GM19238 (cell line): Measurements from ENCODE around the gene SLC7A7.
"Not testable (repeated sequence)": the region's sequence is repeated elsewhere in the genome, so short reads cannot be mapped to it uniquely, and the experiment has no call there.

Experiments
- DNase-seq: peaks from one replicate; pipeline ENCODE4 v3.0.0; 2011; ENCODE audit warnings: low spot score; ENCODE audit not compliant: insufficient read length

The SLC7A7 gene

DNA sequence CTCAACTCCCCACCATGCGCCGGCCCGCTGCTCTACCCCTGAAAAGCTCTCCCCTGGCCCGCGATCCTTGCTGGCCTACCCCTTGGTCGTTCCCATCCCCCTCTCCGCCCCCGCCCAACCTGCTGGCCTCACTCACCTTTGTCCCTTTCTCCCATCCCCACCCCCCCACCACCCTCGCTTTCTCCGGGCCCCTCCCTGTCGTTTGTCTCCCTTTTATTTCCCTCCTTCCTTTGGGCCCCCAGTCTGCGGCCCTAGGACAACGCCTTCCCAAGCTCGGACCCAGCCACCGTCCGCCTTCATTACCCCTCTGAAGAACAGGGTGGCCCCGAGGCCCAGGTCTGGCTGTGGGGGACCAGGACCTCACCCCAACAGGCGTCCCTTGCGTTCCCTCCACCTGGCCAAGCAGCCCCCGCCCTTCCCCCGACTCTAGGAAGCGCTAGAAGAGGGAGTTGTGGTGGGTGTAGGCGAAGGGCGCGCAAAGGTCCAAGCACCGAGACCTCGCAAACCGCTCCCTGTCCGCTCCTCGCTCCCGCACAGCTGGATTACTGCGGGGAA, 6.9 kb upstream of the SLC7A7 start:
- no peak for DNase-seq

DNA sequence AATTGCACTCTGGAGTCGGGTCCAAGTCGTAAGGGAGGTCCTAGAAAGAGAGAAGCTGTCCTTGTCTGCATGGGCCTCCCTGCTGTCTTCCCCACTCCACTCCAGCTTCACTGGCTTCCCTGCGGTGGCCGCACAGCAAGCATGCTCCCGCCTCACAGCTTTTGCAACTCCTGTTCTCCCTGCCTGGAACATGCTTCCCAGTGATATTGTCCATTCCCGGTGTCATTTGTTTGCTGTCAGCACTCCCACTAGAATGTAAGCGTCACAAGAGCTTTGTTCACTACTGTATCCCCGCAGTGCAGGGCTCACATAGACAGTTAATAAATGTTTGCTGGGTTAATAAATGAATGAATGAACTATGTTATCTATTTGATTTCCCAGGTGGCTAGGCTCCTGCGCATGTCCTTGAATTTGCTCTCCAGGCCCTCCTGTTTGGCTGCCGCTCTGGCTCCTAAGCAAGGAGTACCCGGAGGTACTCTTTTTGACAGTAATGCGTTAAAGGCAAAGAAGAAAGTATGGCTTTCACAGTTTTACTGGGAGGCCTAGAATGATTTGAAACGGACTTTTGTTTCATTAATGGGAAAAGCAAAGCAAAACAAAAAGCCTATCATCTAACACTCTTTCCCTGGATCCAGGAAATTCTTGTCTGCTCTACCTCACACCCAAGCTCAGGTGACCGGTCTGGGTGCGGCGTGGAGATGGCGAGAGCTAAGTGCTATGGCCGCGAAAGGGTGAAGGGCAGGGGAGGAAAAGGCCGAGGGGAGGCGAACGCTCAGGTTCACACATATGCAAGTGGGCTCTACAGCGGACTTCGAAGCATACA, 6.2 kb upstream of the SLC7A7 start:
- DNase-seq = no peak

DNA sequence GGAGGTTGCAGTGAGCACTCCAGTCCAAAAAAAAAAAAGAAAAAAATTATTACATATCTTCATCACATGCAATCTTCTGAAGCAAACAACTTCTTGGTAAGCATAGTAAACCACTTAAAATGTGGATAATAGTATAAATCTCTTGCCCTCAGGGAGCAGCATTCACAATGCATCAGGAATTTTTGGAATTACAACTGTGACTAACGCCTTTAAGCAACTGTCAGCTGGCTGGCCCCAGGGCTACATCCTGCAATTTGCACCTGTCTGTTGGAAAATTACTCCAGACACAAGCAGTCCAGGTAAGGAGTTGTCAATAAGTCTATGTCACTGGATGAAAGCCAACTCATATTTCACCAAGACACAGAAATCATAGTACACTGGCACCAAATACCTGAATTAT, 5.5 kb upstream of the SLC7A7 start:
- DNase-seq = no peak

DNA sequence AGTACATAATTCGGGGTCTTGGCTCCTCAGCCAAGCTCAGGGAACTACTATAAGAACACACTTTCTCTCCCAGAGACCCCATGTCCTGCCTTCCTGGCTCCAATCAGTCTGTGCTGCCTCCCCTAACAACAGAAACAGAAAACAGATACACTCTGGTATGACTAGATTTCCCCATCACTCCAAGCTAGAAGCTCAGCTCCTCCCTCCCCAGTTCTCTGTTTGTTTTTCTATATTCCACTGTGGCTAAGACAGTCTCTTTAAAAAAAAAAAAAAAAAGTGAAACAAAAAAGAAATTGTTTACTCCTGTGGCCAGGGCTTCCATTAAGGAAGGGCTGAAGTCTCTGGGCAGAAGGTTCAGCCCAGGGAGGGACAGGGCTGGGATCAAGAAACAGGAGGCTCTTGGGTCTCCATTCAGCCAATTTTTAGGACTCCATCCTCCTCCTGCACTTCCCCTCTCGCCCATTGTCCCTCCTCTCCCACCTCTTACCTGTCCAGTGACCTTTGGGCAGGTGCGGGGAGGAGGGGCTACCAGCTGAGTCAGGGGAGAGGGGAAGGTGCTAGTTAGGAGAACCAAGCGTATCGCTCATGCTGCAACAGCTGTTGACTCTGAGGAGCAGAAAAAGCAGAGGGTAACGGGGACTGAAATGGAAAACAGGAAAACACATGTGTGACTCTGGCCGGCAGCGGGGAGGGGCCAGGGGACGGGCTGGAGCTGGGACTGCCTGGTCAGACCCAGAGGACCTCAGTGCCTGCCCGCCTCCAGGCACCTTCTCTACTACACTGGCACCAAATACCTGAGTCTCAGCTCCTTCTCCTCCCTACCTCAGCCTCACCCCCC, 4.1 kb upstream of the SLC7A7 start:
- DNase-seq = no peak

DNA sequence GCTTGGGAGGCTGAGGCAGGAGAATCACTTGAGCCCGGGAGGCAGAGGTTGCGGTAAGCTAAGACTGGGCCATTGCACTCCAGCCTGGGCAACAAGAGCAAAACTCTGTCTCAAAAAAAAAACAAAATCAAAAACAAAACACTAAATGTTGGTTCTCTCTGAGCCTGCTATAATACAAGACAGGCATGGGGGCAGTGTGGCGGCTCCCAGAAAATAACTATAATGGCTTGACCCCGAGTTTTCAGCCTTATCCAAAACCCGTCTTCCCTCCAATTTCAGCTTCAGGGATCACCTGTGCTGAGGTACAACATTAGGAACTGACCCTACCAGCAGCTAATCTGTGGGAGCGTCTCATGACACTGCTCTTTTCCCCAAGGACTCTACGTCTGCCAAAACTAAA, 862 bp downstream of the SLC7A7 start:
- no peak for DNase-seq

DNA sequence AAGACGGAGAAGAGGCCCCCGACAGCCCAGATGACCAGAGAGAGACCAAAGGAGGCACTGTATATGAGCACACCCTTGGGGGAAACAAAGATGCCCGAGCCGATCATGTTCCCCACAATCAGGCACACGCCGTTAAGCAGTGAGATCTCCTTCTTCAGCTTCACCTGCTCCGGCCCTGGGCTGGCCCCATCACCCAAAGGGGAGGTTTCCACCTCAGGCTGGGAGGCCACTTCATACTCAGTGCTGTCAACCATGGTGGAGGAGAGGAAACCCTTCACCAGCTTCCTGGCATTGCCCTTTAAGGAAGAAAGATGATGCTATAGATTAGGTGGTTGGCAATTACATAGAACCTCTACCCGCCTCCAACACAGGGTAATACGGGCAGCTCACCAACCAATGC, 2.1 kb downstream of the SLC7A7 start:
- no peak for DNase-seq

DNA sequence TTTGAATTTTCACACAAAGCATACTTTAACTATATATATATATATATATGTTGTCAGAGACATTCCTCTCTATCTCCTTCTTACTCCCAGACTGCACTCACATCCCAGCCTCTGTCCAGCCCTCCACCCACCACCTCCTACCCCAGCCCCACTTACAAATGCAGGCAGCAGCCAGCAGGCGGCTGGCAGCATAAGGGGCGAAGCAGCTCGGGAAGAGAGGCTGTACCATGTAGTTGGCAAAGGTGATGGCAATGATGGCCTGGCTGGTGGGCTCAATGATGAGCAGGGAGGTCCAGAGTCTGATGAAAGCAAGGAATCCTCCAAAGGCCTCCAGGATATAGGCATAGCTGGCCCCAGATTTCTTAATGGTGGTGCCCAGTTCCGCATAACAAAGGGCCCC, 2.5 kb downstream of the SLC7A7 start:
- DNase-seq = no peak

DNA sequence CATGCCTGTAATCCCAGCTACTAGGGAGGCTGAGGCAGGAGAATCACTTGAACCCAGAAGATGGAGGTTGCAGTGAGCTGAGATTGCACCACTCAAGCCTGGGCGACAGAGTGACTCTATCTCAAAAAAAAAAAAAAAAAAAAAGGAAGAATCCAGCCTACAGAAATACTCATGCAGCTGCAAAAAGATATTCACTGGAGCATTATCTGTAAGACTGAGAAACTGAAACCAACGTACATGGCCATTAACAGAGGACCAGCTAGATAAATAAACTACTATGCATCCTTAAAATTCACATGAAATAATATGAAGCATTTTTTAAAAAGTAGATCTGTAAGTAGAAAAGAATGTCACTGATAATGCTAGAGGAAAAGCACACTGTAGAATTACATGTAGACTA, 3.5 kb downstream of the SLC7A7 start:
- no peak for DNase-seq

DNA sequence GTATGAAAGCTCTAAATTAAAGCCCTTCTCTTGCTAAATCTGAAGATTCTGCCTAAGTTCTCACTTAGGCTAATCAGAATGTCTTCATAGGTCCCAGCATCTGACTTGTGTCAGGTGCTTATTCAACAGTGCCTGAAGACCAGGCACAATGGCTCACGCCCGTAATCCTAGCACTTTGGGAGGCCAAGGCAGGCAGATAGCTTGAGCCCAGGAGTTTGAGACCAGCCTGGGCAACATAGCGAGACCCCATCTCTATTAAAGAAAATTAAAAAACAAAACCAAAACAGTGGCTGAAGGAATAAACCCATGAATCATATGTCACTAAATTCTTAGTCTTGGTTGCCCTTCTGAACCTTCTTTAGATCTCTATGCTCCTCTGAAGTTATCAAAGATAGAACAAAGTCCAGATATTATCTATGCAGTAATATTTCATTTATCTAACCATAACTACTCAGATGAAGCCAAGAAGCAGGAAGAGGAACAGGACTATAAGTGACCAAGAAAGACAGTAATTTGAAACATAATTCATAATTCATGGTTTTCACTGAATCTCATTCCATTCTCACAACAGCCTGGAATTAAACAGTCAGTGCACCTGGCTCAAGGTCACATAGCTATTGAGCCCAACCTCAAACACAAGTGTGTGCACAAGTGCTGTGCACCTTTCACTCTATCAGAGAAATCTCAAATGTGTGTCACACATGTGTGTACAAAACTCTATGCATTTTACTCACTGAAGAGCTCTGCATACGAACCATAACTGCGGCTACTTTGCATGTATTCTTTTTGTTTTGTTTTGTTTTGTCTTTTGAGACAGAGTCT, 6.6 kb downstream of the SLC7A7 start:
- DNase-seq = no peak

DNA sequence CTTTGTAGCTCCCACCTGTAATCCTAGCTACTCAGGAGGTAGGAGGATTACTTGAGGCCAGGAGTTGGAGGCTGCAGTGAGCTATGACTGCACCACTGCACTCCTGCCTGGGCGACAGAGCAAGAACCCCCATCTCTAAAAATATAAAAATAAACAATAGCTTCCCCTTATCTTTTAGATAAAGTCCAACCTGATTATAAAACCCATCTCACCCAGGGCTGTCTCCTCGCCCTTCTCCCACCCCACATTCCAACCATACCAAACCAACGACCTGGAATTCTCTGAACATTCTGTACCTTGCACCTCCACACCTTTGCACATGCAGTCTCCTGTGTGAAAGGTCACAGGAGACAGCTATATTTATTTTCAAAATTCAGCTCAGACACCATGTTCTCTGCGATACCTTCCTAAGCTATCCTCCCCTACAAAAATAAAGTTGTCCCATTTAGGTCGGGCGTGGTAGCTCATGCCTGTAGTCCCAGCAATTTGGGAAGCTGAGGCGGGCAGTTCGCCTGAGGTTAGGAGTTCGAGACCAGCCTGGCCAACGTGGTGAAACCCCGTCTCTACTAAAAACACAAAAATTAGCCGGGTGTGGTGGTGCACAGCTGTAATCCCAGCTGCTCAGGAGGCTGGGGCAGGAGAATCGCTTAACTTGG, 7.7 kb downstream of the SLC7A7 start:
- no peak for DNase-seq

DNA sequence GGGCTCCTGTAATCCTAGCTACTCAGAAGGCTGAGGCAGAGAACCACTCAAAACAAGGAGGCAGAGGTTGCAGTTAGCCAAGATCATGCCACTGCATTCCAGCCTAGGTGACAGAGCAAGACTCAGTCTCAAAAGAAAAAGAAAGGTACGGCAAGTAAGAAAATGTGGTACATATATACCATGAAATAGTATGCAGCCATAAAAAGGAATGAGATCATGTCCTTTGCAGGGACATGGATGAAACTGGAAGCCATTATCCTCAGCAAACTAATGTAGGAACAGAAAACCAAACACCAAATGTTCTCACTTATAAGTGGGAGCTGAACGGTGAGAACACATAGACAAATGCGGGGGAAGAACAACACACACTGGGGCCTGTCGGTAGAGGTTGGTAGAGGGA, 10.0 kb downstream of the SLC7A7 start:
- not testable (repeated sequence) for DNase-seq

DNA sequence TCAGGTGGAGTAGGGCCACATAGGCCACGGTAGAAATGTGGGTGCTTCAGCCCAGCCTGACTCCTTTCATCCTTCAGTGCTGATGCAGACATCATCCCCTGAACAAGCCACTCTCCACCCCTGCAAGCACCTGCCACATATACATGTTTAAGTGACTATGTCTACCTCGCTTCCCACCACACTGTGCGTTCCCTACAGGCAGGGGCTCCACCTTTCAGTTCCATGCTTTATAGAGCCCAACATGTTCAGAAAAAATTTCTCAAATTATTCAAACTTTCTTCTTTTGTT, 11.6 kb downstream of the SLC7A7 start:
- DNase-seq = no peak

DNA sequence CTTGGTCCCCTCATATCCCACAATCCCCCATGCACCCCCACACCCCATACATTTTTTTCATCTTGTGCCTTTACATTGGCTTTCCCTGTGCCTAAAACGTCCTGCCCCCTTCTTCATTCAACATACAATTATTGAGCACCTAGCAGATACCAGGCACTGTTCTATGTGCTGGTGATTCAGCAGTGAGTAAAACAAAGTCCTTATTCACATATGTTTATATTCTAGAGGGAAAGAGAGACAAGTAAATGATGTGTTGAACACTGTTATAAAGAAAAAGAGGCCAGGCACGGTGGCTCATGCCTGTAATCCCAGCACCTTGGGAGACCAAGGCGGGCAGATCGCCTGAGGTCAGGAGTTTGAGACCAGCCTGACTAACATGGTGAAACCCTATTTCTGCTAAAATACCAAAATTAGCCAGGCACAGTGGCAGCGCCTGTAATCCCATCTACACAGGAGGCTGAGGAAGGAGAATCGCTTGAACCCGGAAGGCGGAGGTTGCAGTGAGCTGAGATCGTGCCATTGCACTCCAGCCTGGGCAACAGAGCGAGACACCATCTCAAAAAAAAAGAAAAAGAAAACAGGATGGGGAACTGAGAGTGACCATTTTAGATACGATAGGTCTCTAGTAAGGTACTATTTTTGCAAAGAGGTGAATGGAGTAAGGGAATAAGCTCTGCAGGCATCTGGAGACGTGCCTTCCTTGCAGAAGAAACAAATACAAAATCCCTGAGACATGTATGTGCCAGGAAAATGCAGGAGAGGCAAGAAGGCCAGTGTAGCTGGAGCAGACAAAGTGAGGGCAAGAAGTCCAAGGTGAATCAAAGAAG, 12.2 kb downstream of the SLC7A7 start:
- DNase-seq = no peak

DNA sequence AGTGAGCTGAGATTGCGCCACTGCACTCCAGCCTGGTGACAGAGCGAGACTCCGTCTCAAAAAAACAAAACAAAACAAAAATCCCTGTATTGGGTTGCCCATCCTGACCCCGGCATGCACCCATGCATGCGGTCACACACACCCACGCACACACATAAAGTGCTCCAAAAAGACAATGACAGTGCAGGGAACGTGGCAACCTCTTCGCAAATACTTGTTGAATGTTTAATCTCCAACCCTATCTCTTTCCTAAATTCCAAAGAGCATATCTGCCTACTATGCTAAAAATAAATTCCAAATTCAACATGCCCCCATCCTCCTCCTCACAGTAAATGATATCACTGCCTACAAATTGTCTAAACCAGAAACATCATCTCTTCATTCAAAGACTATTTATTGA, 13.5 kb downstream of the SLC7A7 start:
- DNase-seq = no peak

DNA sequence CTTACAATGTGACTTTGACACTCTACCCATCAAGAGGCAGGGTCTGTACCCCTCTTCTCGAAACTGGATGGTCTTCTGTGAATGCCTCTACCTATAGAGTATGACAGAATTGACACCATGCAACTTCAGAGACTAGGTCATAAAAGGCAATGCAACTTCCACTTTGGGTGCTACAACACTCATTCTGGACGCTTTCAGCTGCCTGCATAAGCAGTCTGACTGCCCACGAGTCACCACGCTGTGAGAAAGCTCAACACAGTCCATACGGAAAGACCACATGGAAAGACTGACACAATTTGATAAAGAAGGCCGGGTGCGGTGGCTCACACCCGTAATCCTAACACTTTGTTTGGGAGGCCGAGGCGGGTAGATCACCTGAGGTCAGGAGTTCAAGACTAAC, 14.9 kb downstream of the SLC7A7 start:
- DNase-seq = no peak

DNA sequence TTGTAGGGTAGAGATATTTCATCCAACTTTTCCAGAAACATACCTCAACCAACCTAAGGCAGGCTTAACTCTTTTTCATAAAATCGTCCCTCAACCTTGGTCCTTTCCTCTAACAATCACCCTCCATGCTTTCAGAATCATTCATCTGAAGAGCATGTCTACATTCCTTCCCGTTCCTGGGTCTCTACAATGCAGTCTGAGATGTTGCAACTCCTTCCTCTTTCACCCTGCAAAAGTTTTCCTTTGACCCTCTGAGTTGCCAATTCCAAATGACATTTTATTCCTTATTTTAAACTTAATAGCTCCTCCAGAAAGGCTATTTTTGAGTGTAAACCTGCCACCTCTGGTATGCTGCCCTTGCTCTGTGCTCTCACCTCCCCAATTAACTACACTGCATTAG, 16.7 kb downstream of the SLC7A7 start:
- DNase-seq = no peak

DNA sequence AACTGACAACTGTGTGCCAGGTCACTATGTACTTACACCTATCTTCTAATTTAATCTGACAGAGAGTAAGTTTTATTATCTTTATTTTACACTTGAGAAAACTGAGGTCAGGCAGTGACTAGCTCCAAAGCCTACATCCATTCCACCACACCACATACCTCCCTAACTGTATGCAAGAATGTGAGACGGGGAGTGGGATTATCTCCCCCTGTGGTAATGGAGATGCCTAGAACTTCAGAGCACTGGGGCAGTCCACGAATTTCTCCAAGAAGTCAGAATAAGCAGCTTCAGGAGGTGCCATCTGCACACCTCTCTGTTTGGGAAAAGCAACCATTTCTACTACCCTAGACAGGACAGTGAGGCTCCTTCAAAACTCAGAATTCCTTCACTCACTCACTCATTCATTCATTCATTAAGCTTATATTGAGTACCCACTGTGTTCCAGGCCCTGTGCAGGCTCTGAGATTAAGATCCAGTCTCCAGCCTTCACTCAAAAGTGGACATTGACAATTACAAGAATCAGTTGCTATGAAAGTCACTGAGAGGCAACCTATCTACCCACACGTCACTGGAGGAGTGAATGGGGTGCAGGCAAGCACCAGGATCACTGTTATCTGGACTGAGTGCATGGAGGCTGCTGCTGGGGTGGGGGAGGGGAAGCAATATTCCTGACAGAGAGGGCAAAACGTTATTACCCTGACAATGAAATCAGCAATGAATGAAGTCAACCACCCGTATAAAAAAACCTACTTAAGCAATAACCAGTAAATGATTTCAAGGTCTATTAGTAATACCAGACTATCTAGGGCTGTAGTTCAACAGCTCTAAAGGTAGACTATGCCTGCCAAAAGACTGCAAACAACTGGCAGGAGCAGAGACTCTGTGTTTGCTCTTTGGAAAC, 18.0 kb downstream of the SLC7A7 start:
- DNase-seq = no peak

DNA sequence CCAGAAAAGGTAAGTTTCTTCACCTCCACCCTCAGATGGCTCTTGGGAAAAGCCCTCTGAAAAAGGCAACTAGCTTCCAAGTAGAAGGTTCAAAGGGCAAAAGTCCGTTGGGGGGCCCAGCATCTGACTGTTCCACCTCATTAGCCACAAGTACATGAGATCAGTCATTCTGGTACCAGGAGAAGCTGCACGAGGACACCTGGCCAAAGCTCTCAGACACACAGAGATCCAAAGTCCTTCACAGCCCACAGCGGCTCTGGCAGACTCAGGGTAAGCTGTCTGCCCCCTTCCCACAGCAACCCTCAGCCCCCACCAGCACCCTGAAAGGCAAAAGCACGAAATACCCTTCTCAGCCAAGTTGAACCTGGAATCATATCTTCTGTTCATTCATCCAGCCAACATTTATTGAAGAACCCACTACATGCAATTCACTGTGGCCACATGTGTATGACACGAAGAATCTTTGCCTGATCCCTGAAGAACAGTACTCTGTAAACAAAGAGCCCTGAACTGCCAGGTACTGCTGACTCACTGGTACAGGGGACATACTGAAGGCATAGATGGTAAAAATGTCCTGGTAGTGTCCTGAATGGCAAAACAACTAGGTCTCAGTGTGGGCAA, 19.0 kb downstream of the SLC7A7 start:
- no peak for DNase-seq

DNA sequence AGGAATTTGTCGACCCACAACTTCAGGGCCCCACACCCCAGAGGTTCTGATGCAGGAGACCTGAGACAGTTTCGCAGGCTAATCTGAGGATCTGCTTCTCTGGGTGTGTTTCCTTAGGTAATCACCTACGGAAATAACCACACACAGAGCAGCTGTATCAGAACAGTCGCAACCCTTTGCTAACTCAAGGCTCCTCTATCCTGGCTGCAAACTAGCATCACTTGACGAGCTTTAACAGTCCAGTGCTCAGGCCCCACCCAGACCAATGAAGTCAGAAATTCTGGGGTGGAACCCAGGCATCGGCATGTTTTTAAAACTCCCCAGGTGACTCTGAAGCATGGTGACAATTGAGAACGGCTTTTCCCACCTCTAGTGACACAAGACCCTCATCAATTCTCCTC, 20.7 kb downstream of the SLC7A7 start:
- DNase-seq = no peak
